OCI-LY3 (cell line): ENCODE measurements around the gene SRD5A1.

Source experiments
- H2AFZ ChIP-seq: fragments of 200-600, 300-600 bp; shearing (Covaris generic); 2 replicates; pipeline ENCODE4 v1.6.0; 2014; ENCODE audit warnings: antibody characterized with exemption, low read depth, low read length
- H3K27ac ChIP-seq: fragments of 200-600, 300-600 bp; sonication (generic); 2 replicates; pipeline ENCODE4 v1.5.1; 2014; ENCODE audit warnings: mild to moderate bottlenecking, low read length, moderate library complexity, mixed read lengths
- H3K27me3 ChIP-seq: fragments of 200-600, 300-600 bp; sonication (generic); 2 replicates; pipeline ENCODE4 v1.6.1; 2014; ENCODE audit warnings: low read depth, low read length, mixed read lengths
- H3K36me3 ChIP-seq: fragments of 200-600, 300-600 bp; sonication (generic); replicated peaks from 2 replicates; pipeline ENCODE3; 2014; ENCODE audit warnings: low read depth, low read length, mixed read lengths
- H3K4me1 ChIP-seq: fragments of 300-600, 200-600 bp; sonication (generic); 2 replicates; pipeline ENCODE4 v1.6.1; 2014; ENCODE audit warnings: low read length, mixed read lengths
- H3K4me2 ChIP-seq: fragments of 200-600, 300-600 bp; sonication (generic); 2 replicates; pipeline ENCODE4 v1.6.1; 2014; ENCODE audit warnings: low read length, mixed read lengths
- H3K4me3 ChIP-seq: fragments of 300-600, 200-600 bp; sonication (generic); 2 replicates; pipeline ENCODE4 v1.5.1; 2014; ENCODE audit warnings: antibody characterized with exemption, mild to moderate bottlenecking, low read length, moderate library complexity
- H3K79me2 ChIP-seq: fragments of 300-600, 200-600 bp; shearing (Covaris generic); 2 replicates; pipeline ENCODE4 v1.6.1; 2014; ENCODE audit warnings: mild to moderate bottlenecking, low read length, mixed read lengths
- H3K9ac ChIP-seq: fragments of 300-600, 200-600 bp; shearing (Covaris generic); 2 replicates; pipeline ENCODE4 v1.6.0; 2014; ENCODE audit warnings: mild to moderate bottlenecking, low read length, moderate library complexity
- H3K9me3 ChIP-seq: fragments of 200-600, 300-600 bp; shearing (Covaris generic); 2 replicates; pipeline ENCODE4 v1.6.1; 2014; ENCODE audit warnings: low read length, mixed read lengths; ENCODE audit not compliant: insufficient read depth
- H4K20me1 ChIP-seq: fragments of 200-600, 300-600 bp; sonication (generic); 2 replicates; pipeline ENCODE4 v1.6.1; 2016; ENCODE audit warnings: low read length, mixed read lengths; ENCODE audit not compliant: insufficient read depth
- EZH2phosphoT487 ChIP-seq: fragments of 200-600 bp; shearing (Covaris generic); IDR thresholded peaks from 2 replicates; pipeline ENCODE4 v1.6.1; 2018; ENCODE audit warnings: antibody characterized with exemption, mixed run types, low read depth
- TF ChIP-seq, protein P1 (sequence below): fragments of 200-600, 300-600 bp; sonication (generic); IDR thresholded peaks from 2 replicates; pipeline ENCODE4 v1.5.1; 2014; ENCODE audit warnings: antibody characterized with exemption, low read length, low read depth

The SRD5A1 gene

DNA sequence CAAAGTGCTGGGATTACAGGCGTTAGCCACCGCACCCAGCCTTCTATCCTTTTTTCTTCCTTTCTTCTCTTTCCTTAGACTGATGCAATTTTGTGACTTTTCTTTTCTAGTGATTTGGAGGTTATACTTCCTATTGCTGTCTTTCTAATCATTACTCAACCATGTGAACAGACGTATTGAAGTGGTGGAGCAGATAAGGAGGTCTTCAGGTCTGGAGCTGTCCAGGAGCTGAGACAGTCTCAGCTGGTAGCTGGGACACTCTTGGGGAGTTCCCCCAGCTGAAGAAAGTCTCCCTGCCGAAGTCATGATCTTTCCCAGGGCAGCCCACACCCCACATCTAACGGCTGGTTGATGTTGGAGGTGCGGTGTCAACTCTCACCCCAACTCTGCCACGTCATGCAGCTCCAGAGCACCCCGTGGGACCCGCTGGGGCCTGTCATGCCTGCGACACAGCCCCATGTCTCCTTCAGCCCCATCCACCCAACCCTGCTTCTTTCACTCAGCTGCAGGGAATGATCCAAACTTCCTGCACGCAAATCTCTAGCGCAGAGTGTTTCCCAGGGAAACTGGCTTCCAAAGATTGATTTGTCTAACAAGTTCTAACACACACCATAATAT lies 41.5 kb upstream of the SRD5A1 start:
- no peaks in the 10 kb centered on the region for H3K4me1 ChIP-seq
- no peak overlapping the region for H3K4me2 ChIP-seq
- H3K36me3 ChIP-seq, result peaks cover 10% of the 10 kb centered on the region
- H3K4me3 ChIP-seq, result no peak overlapping the region
- H3K9ac ChIP-seq, result no peak overlapping the region
- TF ChIP-seq, protein P1, sequence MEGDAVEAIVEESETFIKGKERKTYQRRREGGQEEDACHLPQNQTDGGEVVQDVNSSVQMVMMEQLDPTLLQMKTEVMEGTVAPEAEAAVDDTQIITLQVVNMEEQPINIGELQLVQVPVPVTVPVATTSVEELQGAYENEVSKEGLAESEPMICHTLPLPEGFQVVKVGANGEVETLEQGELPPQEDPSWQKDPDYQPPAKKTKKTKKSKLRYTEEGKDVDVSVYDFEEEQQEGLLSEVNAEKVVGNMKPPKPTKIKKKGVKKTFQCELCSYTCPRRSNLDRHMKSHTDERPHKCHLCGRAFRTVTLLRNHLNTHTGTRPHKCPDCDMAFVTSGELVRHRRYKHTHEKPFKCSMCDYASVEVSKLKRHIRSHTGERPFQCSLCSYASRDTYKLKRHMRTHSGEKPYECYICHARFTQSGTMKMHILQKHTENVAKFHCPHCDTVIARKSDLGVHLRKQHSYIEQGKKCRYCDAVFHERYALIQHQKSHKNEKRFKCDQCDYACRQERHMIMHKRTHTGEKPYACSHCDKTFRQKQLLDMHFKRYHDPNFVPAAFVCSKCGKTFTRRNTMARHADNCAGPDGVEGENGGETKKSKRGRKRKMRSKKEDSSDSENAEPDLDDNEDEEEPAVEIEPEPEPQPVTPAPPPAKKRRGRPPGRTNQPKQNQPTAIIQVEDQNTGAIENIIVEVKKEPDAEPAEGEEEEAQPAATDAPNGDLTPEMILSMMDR, result no peak
- TF ChIP-seq EZH2phosphoT487, result no peak
- H3K27me3 ChIP-seq, result no peaks in the 10 kb centered on the region
- no peaks in the 10 kb centered on the region for H4K20me1 ChIP-seq
- no peak overlapping the region for H3K27ac ChIP-seq
- H3K79me2 ChIP-seq, result no peaks in the 10 kb centered on the region
- no peak overlapping the region for H2AFZ ChIP-seq
- no peaks in the 10 kb centered on the region for H3K9me3 ChIP-seq

DNA sequence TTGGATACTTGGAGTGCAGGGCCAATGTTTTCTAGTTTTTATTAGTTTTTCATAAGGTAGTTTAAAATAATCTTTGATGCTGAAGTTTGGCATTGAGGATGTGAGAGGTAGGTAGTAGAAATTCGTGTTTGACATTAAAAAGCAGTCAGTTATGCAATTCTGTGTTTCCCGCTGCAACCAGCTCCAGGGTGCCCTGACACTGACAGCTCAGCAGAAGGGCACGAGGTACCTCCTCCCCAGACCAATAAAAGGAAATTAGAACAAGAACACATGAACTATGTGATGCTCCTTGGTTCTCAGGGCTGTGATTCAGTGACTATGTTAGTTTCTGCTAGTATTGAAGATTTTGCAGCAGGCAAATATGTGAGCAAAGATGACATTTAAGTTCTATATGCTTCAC lies 40.6 kb upstream of the SRD5A1 start:
- Histone ChIP-seq H3K27ac (no peak overlapping the region), H4K20me1 (no peaks in the 10 kb centered on the region), H3K9ac (no peak overlapping the region), H3K79me2 (no peaks in the 10 kb centered on the region), H3K4me1 (no peaks in the 10 kb centered on the region), H3K9me3 (no peaks in the 10 kb centered on the region), H3K4me2 (no peak overlapping the region), H3K4me3 (no peak overlapping the region), H3K36me3 (peaks cover 15% of the 10 kb centered on the region), H3K27me3 (no peaks in the 10 kb centered on the region), H2AFZ (no peak overlapping the region)
- TF ChIP-seq, protein P1, result no peak
- TF ChIP-seq EZH2phosphoT487, result no peak

DNA sequence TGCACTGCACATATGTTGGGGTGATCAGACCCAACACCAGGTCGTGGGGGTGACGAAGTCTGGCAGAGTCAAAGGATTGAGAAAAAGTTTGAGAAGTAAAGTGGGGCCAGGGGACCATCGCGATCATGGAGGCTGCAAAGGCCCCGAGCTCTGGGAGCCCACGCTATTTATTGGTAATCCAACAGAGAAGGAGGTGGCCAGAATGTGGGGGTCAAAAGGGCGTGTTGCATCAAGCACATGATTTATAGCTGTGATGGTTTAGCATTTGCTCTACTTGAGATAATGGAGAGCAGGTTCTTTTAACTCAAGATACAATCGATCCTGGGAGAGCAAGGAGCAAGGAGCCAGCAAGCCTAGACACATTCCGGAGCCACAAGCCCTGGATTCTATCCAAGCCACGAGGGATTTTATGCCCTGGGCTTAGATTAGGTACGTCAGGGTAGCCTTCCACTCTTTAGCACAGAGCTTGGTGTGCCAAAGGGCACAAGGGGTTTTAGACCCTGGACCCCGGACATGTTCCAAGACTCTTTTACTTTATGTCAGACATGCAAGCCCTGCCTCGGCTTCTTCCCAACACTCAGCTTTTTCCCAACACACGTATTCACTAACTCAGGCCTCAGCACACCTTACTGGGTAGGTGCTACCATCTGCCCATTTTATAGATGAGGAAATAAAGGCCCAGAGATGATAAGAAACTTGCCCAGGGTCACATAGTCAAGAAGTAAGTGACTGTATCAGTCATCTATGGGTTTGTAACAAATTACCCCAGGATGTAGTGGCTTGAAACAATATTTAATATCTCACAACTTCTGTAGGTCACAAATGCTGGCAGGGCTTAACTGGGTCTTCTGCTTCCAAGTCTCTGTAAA lies 39.9 kb upstream of the SRD5A1 start:
- Histone ChIP-seq H2AFZ (no peak overlapping the region), H3K79me2 (no peaks in the 10 kb centered on the region), H3K4me3 (no peak overlapping the region), H3K27ac (no peak overlapping the region), H3K27me3 (no peaks in the 10 kb centered on the region), H3K9ac (no peak overlapping the region), H3K4me2 (no peak overlapping the region), H3K36me3 (peaks cover 15% of the 10 kb centered on the region), H4K20me1 (no peaks in the 10 kb centered on the region), H3K9me3 (no peaks in the 10 kb centered on the region), H3K4me1 (no peaks in the 10 kb centered on the region)
- TF ChIP-seq EZH2phosphoT487, result no peak
- TF ChIP-seq, protein P1, result no peak

DNA sequence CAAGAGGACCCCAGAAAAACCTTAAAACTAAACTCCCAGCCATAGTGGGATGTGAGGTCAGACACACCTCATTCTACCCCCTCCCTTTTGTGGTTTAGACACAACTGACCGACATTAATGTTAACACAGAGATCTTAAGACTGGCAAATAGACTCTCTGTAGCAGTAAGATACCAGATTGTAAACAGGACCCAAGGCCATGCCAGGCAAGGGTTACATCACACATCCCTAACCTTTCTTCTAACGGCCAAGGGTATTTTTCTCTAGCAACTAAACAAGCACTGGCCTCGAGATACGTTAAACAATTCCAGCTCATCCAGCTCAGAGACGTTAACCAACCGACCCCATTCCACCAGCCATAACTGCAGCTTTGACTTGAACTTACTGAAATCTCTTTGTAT lies 39.2 kb upstream of the SRD5A1 start:
- Histone ChIP-seq H4K20me1 (no peaks in the 10 kb centered on the region), H3K27me3 (no peaks in the 10 kb centered on the region)

More for the DNA sequence above, 39.2 kb upstream of the SRD5A1 start:
- Histone ChIP-seq H3K4me2 (no peak overlapping the region), H3K4me1 (no peaks in the 10 kb centered on the region), H3K27ac (no peak overlapping the region), H3K9me3 (no peaks in the 10 kb centered on the region), H3K36me3 (peaks cover 17% of the 10 kb centered on the region), H3K9ac (no peak overlapping the region), H2AFZ (no peak overlapping the region), H3K79me2 (no peaks in the 10 kb centered on the region), H3K4me3 (no peak overlapping the region)
- TF ChIP-seq EZH2phosphoT487, result no peak
- TF ChIP-seq, protein P1, result no peak
